Tibial artery (tissue), 4 donors: Measurements from ENCODE around the gene SSU72.

Experiments
- DNase-seq, 2 donors: peaks; one replicate each; pipeline ENCODE4 v3.0.0-alpha.2; 2019
- H3K27ac ChIP-seq, 2 donors: fragments of 200-600 bp; sonication (generic) in 1 of 2; 1 replicate in 1 of 2; 2 replicates in 1 of 2; pipeline ENCODE4 v1.5.1; 2018 to 2019; ENCODE audit warnings: mild to moderate bottlenecking in 1 of 2
- H3K27me3 ChIP-seq, 2 donors: fragments of 200-600 bp; sonication (generic) in 1 of 2; one replicate each; pipeline versions ENCODE4 v1.5.1 to v1.6.0; 2016 to 2019
- H3K36me3 ChIP-seq, 3 donors: fragments of 200-600 bp; sonication (generic) in 2 of 3; one replicate each; pipeline ENCODE4 v1.5.1; 2016 to 2019; ENCODE audit warnings: mild to moderate bottlenecking in 2 of 3
- H3K4me1 ChIP-seq, 4 donors: fragments of 200-600 bp; sonication (generic) in 2 of 4; 1 replicate in 3 of 4; 2 replicates in 1 of 4; pipeline ENCODE4 v1.5.1; 2016 to 2019
- H3K4me3 ChIP-seq, 2 donors: fragments of 200-600 bp; sonication (generic) in 1 of 2; 1 replicate in 1 of 2; 2 replicates in 1 of 2; pipeline ENCODE4 v1.5.1; 2018 to 2019; ENCODE audit warnings: mild to moderate bottlenecking in 2 of 2
- H3K9me3 ChIP-seq, 3 donors: fragments of 200-600 bp; sonication (generic) in 1 of 3; one replicate each; pipeline ENCODE4 v1.5.1; 2016 to 2019
- intact Hi-C: fragments of 100-400 bp; cut with DNase I; formaldehyde crosslinking; loops from one replicate; pipeline ENCODE4 v1.15.0; 2023; ENCODE audit warnings: low total_unique reads
- TF ChIP-seq, protein P1 (sequence below), 2 experiments: fragments of 200-600 bp in 1 of 2; fragments of 450-650 bp in 1 of 2; IDR thresholded peaks; one replicate each; pipeline ENCODE4 v1.5.1; 2017 to 2019; ENCODE audit warnings: antibody characterized with exemption in 2 of 2, mild to moderate bottlenecking in 1 of 2, moderate library complexity in 1 of 2

The SSU72 gene

GRCh38 chr1:1543706-1544099 lies 31.0 kb downstream of the SSU72 start:
- intact Hi-C loops = no loop called here
- Histone ChIP-seq H3K27ac (no peak overlapping the region), H3K36me3 (peaks cover 0 to 35% (median 21%) of the 10 kb centered on the region in 3 donors), H3K4me1 (peaks cover 0 to 27% (median 14%) of the 10 kb centered on the region in 4 donors), H3K4me3 (no peak overlapping the region), H3K27me3 (no peaks in the 10 kb centered on the region), H3K9me3 (no peaks in the 10 kb centered on the region)
- TF ChIP-seq, protein P1, sequence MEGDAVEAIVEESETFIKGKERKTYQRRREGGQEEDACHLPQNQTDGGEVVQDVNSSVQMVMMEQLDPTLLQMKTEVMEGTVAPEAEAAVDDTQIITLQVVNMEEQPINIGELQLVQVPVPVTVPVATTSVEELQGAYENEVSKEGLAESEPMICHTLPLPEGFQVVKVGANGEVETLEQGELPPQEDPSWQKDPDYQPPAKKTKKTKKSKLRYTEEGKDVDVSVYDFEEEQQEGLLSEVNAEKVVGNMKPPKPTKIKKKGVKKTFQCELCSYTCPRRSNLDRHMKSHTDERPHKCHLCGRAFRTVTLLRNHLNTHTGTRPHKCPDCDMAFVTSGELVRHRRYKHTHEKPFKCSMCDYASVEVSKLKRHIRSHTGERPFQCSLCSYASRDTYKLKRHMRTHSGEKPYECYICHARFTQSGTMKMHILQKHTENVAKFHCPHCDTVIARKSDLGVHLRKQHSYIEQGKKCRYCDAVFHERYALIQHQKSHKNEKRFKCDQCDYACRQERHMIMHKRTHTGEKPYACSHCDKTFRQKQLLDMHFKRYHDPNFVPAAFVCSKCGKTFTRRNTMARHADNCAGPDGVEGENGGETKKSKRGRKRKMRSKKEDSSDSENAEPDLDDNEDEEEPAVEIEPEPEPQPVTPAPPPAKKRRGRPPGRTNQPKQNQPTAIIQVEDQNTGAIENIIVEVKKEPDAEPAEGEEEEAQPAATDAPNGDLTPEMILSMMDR (IDR thresholded peaks at IDR 0.05) = no peak
- DNase-seq = no peak

- H3K27me3 ChIP-seq = no peaks in the 10 kb centered on the region
- intact Hi-C loops = no loop called here
- no peak overlapping the region for H3K27ac ChIP-seq
- TF ChIP-seq, protein P1 (IDR thresholded peaks at IDR 0.05) = no peak
- DNase-seq = no peak
- no peaks in the 10 kb centered on the region for H3K9me3 ChIP-seq
- peaks cover 0 to 27% (median 14%) of the 10 kb centered on the region in 4 donors for H3K4me1 ChIP-seq
- H3K36me3 ChIP-seq = peaks cover 0 to 35% (median 21%) of the 10 kb centered on the region in 3 donors
- H3K4me3 ChIP-seq = no peak overlapping the region
Observed at GRCh38 chr1:1542766-1543705, 31.6 kb downstream of the SSU72 start.

DNA sequence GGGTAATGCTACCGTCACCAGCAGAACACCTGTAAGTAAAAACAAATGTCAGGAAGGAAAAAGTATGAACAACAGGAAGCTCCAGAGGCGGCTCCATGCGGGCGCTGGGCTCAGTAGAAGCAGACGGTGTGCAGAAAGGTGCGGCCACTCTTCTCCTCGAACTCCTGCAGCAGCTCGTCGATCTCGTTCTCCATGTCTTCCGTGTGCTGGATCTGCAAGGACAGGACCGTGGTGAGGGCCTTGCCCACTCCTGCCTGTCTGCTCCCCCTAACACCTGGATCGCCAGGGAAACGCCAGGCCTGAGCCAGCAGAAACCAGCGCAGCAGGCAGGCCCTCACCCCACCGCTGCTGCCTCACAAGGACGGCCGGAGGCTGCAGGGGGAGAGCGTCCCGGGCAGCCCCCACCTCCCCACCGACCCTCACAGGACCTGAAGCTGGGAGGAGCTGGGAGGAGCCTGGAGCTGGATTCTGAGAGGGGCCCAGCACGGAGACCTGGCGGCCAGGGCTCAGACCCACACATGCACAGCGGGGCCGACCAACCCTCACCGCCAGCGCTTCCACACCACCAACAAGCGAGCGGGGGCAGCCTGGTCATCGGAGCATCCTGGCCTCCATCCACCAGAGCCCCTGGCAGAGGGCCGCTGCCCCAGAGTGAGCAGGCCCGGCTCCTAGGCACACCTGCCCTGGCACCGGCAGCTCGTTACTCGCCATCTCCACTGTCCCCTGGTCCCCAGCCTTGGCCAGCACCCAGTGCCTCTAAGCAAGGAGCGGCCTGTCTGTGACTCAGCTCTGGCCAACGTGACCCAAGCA lies 32.5 kb downstream of the SSU72 start:
- TF ChIP-seq, protein P1 (IDR thresholded peaks at IDR 0.05) = no peak

DNA sequence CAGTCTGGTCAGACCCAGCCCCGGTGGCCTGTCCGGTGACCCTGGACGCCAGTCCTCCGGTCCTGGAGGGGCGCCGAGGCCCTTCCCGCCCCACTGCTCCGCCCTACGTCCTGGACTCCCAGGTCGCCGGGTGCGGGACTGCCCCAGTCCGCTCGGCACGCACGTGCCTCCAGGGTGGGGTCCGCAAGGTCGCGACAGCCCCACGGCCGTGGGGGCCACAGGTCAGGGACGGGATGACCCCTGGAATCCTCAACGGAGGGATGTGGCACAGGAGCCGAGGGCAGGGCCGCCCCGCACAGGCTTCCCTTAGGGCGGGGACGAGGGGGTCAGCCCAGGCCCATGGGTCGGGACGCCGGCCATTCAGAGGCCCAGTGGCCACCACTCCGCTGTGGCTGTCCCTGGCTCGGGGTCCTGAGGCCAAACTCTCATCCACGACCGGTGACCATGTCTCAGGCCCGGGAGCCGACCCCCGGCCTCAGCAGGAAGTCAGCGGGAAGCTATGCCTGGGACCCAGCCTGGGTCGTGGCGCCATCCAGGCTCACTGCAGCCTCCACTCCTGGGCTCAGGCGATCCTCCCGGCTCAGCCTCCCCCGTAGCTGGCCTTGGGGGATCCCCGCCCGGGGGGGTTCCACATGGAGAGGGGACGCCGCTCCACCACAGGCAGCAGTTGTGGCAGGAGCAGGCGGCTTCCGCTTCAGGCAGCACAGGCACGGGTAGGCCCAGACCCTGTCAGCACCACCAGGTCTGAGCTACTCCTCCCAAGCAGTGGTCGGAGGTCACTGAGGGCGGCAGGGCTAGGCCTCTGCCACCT lies 33.6 kb downstream of the SSU72 start:
- H3K36me3 ChIP-seq = peaks cover 0 to 32% (median 21%) of the 10 kb centered on the region in 3 donors
- peaks cover 0 to 27% (median 14%) of the 10 kb centered on the region in 4 donors for H3K4me1 ChIP-seq
- DNase-seq = no peak
- intact Hi-C loops = no loop called here
- TF ChIP-seq, protein P1 (IDR thresholded peaks at IDR 0.05) = no peak
- H3K27me3 ChIP-seq = no peaks in the 10 kb centered on the region
- peak overlapping the region; percentile 59 to 78 for H3K27ac ChIP-seq
- H3K9me3 ChIP-seq = no peaks in the 10 kb centered on the region
- peak overlapping the region; percentile 62 to 77 for H3K4me3 ChIP-seq

More for the DNA sequence above, 32.5 kb downstream of the SSU72 start:
- H3K4me1 ChIP-seq = peaks cover 0 to 27% (median 14%) of the 10 kb centered on the region in 4 donors
- no peaks in the 10 kb centered on the region for H3K9me3 ChIP-seq
- H3K27ac ChIP-seq = no peak overlapping the region
- intact Hi-C loops = no loop called here
- no peak overlapping the region for H3K4me3 ChIP-seq
- no peak for DNase-seq
- no peaks in the 10 kb centered on the region for H3K27me3 ChIP-seq
- H3K36me3 ChIP-seq = peaks cover 0 to 29% (median 21%) of the 10 kb centered on the region in 3 donors
